Suprapubic skin (tissue), 4 donors: ENCODE results near the gene NPBWR2.

Source experiments
- CTCF ChIP-seq, 2 donors: fragments of 200-600 bp in 1 of 2; fragments of 450-650 bp in 1 of 2; sonication (generic) in 1 of 2; IDR thresholded peaks; one replicate each; pipeline ENCODE4 v1.5.1; 2016 to 2019; ENCODE audit warnings: antibody characterized with exemption in 2 of 2, mild to moderate bottlenecking in 1 of 2, moderate library complexity in 1 of 2
- EP300 ChIP-seq: sonication (generic); formaldehyde crosslinking; IDR thresholded peaks from one replicate; pipeline ENCODE4 v1.6.1; 2017; ENCODE audit warnings: antibody characterized with exemption
- POLR2A ChIP-seq, 2 donors: fragments of 450-650 bp; IDR thresholded peaks; one replicate each; pipeline ENCODE4 v1.6.1; 2017; ENCODE audit warnings: antibody characterized with exemption in 2 of 2, mild to moderate bottlenecking in 2 of 2, moderate library complexity in 2 of 2
- POLR2AphosphoS5 ChIP-seq, 3 donors: sonication (generic); formaldehyde crosslinking; IDR thresholded peaks; one replicate each; pipeline ENCODE4 v1.6.1; 2017; ENCODE audit warnings: antibody characterized with exemption in 3 of 3

- TF ChIP-seq CTCF (IDR thresholded peaks at IDR 0.05): no peak
- no peak for TF ChIP-seq POLR2AphosphoS5 (IDR thresholded peaks at IDR 0.05)
- TF ChIP-seq EP300: no peak
- TF ChIP-seq POLR2A (IDR thresholded peaks at IDR 0.05): no peak
Measured at GRCh38 chr20:64113796-64114355, 6.5 kb upstream of the NPBWR2 start.
